AG20443 (cell line): Measurements from ENCODE around the gene AHRR.
A peak's percentile ranks its signal among the peaks of the same experiment; 100 is the strongest.

Experiments used
- DNase-seq: peaks from one replicate; pipeline ENCODE4 v3.0.0; 2012; ENCODE audit warnings: low spot score, mixed read lengths

AHRR gene

DNA sequence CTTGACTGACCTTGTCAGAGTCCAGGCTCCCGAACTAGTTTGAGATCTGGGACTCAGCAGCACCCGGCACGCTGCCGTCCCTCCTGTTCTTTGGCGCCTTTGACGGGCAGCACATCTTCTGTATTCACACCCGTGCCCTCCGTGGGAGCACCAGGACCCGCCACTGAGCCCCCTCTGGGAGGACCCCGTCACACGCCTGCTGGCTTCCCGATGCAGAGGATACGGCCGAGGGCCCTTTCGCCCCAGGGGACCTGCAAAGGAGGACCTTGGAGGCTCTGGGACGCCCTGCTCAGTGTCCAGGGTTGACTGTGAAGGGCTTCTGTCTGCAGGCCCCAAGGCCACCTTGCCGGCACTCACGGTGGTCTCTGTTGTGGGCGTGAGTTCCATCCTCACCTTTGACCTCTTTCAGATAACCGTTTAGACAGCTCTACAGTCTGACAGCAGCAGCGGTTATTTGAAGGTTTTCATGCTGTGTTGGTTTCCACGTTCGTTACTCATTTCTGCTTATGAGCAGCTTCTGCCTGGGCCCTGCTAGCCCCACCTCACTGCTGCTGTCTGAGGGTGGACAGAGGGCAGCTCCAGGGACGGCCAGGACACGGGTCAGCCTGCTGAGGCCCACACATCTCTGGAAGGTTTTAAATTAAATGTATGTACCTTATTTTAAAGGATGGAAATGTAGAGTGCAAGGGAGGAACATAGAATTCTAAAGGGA, 108.9 kb downstream of the AHRR start:
- no peak for DNase-seq

DNA sequence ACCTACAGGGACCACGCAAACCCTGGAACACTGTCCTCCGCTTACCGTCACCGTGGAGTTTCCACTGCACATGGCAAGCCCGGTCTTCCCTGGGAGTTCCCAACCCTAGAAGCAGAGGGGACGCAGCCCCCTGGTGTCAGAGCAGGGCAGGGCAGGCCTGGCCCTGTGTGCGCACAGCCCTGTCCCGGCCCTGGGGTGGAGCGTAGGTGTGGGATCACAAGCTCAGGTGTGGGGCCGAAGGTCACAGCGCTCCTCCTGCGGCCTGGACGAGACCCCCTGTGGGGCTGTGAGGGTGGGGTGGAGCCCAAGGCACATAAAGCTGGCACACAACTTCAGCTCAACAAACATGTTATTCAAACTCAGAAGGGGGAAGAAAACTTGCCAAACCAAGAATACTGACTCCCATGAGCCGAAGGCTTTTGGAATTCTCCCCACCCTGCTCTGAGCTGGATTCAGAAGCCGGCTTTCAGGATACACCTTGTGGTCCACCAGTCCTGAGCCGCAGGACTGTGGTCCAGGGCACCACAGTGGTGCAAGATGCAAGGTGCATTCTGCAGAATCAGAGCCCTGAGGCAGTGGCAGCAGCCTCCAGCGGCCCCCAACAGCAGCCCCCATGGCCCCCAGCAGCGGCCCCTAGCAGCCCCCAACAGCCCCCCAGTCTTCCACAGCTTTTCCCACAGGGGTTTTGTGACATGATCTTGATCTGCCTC, 109.6 kb downstream of the AHRR start:
- peak; percentile 70 for DNase-seq

DNA sequence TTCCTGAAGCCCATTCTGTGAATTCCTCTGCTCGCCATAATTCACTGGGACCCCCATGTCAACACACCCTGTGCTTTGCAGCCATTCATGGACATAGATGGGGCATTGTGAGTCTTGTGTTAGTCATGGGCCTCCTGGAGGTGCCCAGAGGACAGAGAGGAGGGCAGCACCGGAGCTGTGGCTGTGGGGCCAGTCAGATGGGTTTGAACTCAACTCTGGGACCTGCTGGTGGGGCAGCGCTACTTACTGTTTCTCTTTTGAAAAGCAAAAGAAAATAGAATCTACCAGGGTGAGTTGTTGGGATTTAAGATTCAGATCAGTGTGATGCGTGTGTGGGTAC, 110.2 kb downstream of the AHRR start:
- no peak for DNase-seq

DNA sequence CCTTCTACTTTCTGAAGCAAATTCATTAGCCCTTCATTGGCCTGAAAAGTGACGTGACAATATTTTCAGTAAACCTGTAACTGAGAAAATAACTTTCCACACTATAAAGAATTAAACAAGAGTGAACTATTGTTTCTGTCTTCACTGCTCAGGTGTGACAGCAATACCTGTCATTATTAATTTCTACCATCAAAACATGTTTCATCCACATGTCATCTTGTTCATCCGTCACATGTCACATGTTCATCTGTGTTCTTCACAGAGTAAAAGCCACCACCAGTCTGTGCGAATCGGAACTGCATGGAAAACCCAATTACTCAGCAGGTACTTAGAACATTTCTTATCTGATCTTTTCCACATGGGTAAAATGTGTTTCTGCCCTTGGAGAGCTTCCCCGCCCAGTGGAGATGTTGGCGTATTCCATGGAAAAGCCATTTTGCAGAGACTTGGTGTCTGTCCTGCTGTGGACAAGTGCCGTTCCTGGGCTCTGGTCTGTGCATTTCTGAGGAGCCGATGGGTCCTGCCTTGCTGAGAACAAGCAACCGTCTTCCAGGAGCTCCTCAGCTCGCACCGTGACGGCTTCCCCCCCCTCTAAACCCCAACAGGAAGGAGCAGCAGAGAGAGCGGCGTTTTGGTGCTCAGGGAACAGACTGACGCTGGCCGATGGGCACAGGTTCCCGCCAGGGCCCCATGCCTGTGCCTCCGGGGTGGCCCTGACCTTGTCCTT, 110.8 kb downstream of the AHRR start:
- no peak for DNase-seq

DNA sequence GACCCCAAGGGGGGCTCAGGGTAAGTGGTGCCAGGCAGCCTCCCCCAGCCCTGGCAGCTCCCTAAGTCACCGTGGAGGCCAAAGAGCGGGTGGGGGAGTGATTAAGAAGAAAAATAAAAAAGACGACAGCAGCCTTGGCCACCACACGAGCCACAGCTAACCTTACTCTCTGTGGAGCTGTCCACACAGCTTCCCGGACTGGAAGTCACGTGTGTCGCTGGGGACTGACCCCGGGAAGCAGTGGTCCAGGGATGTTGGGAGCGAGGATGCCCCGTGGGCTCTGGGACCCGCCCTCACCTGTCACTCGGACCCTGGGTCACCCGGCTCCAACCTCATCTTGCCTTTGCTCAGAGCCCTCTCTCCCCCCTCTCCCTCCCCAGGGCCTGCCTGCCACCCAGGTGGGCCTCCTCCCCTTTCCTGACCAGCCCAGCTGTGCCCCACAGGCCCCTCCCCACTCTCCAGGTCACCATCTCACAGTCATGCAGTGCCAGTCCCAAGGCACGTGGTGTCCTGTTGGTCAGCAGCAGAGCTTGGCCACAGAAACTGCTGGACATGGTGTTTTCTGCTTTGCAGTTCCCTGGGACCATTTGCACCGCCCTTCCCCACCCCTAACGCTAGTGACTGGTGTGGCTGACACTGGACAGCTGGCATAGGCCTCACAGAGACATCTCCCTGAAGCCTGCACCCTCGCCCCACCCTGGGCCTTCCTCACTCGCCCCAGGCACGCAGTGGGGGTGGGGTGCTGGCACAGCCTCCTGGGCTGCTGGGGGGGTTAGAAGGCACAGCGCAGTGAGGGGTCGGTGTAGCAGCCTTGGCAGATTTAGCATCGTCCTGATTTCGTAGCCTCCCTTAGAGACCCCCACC, 111.6 kb downstream of the AHRR start:
- no peak for DNase-seq

DNA sequence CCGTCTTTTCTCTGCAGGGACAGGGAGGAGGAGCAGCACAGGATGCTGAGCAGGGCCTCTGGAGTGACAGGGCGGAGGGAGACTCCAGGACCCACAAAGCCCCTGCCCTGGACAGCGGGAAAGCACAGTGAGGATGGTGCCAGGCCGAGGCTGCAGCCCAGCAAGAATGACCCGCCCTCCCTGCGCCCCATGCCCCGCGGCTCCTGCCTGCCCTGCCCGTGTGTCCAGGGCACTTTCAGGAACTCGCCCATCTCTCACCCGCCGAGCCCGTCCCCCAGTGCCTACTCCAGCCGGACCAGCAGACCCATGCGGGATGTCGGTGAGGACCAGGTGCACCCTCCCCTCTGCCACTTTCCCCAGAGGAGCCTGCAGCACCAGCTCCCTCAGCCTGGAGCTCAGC, 112.3 kb downstream of the AHRR start:
- DNase-seq, result no peak

DNA sequence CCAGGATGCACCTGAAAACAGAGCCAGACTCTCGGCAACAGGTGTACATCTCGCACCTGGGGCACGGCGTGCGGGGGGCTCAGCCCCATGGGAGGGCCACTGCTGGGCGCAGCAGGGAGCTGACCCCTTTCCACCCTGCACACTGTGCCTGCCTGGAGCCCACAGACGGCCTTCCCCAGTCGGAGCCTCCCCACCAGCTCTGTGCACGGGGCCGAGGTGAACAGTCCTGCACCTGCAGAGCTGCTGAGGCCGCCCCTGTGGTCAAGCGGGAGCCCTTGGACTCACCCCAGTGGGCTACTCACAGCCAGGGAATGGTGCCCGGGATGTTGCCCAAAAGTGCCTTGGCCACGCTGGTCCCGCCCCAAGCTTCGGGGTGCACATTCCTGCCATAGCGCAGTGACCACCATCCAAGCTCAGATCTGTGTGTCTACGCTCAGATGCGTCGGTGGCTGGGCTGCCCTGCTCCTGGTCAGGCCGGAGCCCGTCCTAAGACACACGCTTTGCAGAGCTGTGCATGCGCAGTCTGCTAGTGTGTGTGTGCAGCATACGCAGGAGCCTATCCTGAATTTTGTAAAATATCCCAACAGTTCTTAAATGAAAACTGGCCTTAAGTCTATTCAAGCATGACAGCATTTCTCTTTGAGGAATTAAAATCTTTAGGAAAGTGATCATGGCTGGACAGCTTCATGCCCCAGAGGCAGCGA, 113.1 kb downstream of the AHRR start:
- no peak for DNase-seq

DNA sequence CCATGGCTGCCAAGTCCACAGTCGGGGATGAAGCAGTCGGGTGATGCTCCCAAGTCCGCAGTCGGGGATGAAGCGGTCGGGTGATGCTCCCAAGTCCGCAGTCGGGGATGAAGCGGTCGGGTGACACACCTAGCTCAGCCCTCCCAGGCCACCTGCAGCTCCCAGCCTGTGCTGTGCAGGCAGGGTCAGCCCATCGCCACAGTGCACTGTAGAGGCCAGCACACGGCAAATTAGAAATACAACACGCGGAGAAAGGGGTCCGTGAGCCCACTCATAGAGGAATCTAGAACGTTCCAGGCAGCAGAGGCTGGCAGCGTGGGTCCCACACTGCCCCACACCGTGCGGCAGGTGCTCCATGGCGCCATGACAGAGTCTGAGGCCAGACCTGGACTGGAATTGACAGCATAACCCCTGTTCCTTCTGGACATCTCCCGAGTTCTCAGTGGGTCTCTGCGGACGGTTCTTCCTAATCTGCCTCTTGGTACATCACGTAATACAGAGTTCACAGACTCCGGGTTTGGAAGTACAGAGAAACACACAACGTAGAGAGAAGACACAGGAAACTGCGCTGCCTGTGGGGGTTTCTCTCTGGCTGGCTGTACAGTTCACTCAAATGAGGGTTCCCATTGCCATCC, 113.8 kb downstream of the AHRR start:
- DNase-seq, result no peak

DNA sequence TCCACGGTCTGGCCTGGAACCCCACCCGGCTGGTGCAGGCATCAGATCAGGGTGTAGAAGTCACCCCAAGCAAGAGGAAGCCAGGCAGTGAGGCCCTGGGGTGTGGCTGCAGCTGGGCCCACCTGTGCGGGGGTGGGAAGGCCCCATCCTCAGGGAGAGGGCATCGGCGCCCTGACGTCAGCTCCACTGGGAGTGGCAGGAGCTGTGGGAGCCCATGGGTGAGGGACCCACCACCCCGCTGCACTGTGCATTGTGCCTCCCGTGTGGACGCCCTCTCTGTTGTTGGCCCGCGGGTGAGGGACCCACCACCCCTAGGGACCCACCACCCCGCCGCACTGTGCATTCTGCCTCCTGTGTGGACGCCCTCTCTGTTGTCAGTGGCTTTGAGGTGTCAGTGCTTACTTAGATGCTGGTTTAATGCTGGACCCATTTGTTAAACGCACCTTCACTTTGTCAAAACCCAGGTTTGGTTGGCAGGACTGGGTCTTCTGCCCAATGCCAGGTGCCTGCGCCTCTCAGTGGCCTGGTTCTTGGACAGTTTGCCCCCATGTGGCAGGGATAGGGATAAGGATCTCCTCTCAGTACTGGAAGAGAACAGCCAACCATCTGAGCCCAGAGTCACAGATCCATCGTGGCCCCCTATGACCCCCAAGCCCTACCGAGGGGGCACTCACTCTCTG, 114.6 kb downstream of the AHRR start:
- peak; percentile 64 for DNase-seq

DNA sequence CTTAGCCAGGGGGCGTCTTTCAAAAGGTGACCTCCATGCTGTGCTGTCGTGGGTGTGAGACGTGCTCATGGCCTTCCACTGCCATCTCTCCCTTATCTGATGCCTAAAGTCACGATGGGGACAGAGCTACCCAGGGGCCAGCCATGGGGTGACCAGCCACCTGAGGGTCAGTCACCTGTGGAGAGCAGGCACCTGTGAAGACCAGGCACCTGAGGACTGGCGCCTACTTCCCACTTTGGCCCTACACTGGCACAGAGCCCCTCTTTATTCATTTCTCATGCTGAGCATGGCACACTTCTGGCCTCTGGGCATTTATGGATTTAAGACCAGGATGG, 115.1 kb downstream of the AHRR start:
- DNase-seq, result no peak

DNA sequence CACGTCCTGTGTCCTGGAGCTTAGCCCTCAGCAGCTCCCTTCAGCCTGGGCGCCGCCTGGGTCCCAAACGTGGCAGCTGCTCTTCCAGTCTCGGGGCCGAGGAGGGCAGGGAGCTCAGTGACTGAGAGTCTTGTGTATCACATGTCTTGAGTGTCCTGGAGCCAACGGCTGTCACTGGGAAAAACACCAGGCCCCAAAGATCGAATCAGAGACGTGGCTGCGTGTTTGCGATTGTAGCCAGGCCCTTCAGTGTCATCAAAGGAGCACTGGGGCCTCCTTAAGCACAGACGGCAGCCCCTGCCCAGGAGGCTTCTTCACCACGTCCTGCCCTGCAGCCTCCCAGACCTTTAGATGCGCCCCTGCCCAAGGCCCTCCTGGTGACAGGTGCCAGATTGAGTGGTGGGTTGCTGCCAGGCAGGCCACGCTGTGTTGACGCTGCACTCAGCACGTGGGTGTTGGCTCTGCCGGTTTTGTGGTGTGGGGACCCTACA, 115.8 kb downstream of the AHRR start:
- DNase-seq, result no peak

DNA sequence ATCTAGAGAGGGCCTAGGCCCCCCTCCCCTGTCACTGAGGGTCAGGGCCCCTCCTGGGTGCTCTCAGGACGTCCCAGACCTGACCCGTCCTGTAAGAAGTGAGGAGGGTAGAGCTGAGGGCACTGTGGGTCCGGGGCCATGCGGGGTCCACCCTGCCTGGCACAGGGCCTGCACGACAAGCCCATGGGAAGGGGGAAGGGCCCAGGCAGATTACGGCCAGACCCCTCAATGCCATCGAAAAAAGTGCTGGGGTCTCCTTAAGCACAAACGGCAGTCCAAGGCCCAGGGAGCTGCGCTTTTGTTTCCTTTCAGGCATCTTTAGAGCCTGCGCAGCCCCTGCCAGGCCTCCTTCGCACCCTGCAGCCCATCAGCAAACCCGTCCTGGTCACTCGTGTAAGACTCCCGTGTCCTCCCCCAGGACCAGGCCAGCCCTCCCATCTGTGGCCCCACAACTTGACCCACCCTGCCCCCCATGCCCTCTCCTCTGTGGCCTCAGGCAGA, 117.0 kb downstream of the AHRR start:
- DNase-seq, result no peak

DNA sequence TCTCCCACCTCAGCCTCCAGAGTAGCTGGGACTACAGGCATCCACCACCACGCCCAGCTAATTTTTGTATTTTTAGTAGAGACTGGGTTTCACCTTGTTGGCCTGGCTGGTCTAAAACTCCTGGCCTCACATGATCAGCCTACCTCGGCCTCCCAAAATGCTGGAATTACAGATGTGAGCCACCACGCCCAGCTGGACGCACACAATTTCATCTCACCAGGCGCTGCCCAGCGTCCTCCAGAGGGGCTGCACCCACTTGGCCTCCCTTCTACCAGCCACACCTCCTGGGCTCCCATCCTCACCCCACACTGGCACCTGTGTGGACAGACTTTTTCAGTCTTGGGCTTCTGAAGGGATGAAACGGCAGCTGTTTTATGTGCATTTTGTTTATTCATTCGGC, 117.7 kb downstream of the AHRR start:
- DNase-seq, result no peak

DNA sequence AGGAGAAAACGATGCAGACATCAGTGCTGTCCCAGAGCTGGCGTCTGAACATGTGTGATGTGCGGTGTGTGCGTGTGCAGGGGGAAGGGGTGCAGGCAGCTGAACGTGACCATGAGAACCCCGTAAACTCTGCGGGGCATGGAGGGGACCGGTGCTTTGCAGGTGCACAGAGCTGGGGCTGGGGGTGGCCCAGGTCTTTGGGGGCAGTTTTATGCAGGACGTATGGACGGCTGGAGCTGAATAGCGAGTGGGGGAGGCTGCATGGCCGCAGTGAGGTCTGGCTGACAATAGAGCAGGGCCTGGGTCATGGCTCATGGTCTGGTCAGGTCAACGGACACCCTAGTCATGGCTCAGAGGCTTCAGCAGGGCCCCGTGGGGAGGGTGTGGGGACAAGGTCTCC, 118.1 kb downstream of the AHRR start:
- no peak for DNase-seq

DNA sequence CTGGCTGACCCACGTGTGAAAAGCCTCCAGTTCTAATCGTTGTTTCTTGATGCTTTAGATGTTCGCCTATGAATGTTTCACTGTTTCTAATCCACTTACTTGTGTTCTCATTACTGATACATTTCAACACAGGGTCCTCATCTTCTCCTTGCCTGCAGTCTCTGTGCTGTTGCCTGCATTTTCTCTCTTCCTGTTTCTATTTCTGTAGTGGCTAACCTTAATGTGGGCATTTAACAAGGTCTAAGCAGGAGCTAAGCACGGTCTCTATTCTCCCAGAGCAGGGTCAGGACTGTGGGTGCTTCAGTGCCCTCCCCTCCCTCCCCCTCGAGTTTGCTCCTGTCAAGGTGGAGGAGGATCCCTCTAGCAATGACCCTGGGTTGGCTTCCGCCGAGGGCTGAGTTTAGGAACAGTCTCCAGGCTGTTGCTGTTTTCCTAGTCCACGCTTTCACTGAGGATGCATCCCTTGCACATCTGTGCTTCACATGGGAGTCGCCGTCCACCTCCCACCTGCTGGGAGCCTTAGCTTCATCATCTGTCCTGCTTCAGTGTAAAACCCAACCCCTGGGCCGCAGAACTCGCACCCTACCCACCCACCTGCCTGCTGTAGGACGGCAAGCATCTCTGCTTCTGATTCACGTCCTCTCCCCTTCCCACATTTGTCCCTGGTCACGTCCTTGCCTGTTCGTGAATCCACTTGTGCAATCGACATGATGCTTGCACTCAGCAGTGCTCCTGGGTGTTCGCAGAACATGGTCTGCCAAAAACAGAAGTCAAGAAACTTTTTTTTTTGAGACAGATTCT, 119.1 kb downstream of the AHRR start:
- no peak for DNase-seq

DNA sequence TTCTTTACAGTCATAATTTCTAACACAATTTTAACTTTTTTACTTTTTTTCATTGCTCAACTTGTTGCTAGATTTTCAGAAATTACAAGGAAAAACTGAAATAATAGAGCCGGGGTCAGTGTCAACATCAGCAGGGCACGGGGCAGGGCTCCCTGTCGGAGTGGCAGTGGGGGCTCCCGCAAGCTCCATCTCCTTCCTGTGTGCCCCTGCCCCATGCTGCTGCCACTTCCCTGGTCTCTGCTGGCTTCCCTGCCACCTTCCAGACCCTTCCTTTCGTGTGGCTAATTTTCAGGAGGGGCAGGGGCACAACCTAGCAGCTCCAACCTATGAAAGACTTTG, 120.5 kb downstream of the AHRR start:
- no peak for DNase-seq

DNA sequence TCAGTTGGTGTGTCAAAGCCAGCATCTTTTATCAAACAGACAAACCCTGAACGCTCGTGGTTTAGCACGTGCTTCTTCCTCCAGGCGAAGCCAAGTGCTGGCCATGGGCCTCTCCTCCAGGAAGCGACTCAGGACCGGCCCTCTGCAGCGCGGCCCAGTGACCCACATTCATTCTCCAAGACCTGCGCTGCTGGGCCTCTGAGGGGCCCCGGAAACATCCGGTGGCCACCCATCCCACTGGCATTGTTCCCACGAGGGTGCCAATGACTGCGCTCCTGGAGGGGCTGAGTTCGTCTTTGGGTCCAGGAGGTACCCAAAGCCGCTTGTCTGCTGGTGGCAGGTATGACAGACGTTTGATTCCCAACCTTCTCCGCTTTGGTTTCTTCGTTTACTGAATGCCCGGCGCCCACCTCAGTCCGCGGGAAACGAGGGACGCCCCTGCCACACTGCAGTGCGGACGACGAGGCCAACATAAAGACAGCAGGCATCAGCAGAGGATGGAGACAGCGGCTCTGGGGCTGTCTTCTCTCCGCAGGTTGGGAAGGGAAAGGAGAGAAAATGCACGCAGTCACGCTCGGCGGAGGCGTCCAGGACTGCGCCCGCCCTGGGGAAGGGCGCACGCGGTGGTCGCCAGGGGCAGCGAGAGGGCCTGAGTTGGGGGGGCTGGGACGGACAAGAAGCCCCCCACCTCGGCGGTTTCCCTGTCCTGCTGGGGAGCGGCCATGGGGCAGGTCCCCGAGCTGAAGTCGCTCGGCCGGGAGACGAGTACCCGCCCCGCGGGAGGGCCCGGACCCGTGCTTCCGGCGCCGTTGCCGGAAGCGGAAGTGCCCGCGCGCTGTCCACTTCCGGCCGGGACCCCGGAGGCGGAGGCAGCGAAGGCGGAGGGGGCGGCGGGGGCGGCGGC, 121.1 kb downstream of the AHRR start, which contains the start of gene EXOC3:
Gene EXOC3, plus strand, starts transcription at position 842 of the 904 bp plus-strand sequence. CDS start 3,030 bp downstream, outside the sequence.
- DNase-seq, result peak; percentile 97
